ENCODE measurements around the gene RAPGEF4. TPM values are rescaled to one million over a fixed set of nuclear protein-coding genes. Genes with fewer than 3 reads are reported as not detected.

Gene RAPGEF4
- total RNA-seq, 6 experiments from 2014 or later = 9.5 to 18.4 (median 14.7) TPM

DNA sequence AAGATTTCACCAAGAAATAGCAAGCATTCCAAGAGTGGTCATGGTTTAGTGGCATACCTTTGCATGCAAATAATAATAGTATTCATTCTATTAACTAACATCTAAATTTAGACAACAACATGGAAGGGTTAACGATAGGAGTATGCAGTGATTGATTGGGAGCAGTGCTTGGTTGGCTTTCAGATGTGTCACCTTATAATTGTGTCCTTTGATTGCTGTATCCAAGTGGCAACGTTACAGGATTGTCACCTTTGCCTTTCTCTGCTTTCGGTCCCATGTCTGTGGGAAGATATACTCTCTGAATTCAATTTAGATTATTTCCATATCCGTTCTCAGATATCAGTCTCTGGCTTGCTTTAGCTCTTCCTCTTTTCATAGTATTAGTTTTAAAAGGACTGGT, 187.2 kb downstream of the RAPGEF4 start:
- ATAC-seq (no peak), DNase-seq (no peak)
- H3K36me3 ChIP-seq = no peaks in the 10 kb centered on the region
- intact Hi-C loops (cut with DNase I) = no loop called here
- TF ChIP-seq POLR2A (IDR thresholded peaks at IDR 0.05) = no peak
- TF ChIP-seq CTCF (IDR thresholded peaks at IDR 0.05) = no peak
- H3K27me3 ChIP-seq = no peaks in the 10 kb centered on the region
- 71% methylated on average over 4 of the region's 4 CpGs for WGBS (ENCODE audit: insufficient coverage, low coverage, low lambda C conversion rate, missing lambda C conversion rate)
- H3K27ac ChIP-seq = no peak overlapping the region
- no peak overlapping the region for H3K4me3 ChIP-seq
- H3K4me1 ChIP-seq = no peaks in the 10 kb centered on the region
- H3K9me3 ChIP-seq = no peaks in the 10 kb centered on the region

DNA sequence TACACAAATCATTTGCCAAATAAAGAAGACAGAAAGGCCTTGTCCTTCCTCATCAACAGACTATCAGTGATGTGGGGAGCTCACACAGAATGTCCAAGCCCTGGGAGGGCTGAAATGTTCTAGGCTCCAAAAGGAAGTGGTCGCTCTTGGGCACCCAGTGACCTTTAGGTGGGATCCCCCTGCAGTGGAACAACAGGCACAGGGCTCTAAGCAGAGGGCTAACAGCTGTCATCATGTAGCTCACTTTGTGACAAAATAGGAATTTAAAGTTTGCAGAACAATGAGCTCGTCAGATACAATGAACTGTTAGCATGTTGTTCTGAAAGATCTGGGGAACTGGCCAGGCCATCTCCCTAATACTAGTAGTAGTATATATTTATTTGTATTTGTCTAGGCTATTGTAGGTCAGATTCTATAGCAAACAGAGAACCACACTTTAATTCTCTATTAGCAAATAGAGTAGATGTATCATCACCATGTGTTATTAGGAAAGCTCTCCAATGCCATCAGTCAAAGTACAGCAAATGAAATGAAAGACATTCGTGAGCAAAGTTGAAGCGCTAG, 188.5 kb downstream of the RAPGEF4 start:
- TF ChIP-seq CTCF (IDR thresholded peaks at IDR 0.05) = no peak
- no peak for TF ChIP-seq POLR2A (IDR thresholded peaks at IDR 0.05)
- Histone ChIP-seq H3K4me3 (no peak overlapping the region), H3K27me3 (no peaks in the 10 kb centered on the region), H3K27ac (no peak overlapping the region), H3K9me3 (no peaks in the 10 kb centered on the region), H3K4me1 (peaks cover 0 to 5% (median 0%) of the 10 kb centered on the region in 4 donors), H3K36me3 (no peaks in the 10 kb centered on the region)
- intact Hi-C loops (cut with DNase I) = no loop called here
- DNase-seq (no peak), ATAC-seq (no peak)
- 79% methylated on average over 4 of the region's 4 CpGs for WGBS (ENCODE audit: insufficient coverage, low coverage, low lambda C conversion rate, missing lambda C conversion rate)

DNA sequence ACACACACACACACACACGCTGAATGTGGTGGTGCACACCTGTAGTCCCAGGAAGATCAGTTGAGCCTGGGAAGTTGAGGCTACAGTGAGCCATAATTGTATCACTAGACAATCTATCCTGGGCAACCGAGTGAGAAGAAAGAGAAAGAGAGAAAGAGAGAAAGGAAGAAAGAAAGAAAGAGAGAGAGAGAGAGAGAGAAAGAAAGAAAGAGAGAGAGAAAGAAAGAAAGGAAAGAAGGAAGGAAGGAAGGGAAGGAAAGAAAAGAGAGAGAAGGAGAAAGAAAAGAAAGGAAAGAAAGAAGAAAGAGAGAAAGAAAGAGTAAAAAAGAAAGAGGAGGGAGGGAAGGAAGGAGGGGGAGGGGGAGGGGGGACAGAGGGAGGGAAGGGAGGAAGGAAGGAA, 190.0 kb downstream of the RAPGEF4 start:
- TF ChIP-seq CTCF (IDR thresholded peaks at IDR 0.05) = no peak
- TF ChIP-seq POLR2A (IDR thresholded peaks at IDR 0.05) = no peak
- WGBS (ENCODE audit: insufficient coverage, low coverage, low lambda C conversion rate, missing lambda C conversion rate) = 100% methylated on average over 2 of the region's 2 CpGs
- H3K27ac ChIP-seq = no peak overlapping the region
- no peaks in the 10 kb centered on the region for H3K27me3 ChIP-seq
- intact Hi-C loops (cut with DNase I) = no loop called here
- peaks cover 0 to 8% (median 0%) of the 10 kb centered on the region in 4 donors for H3K4me1 ChIP-seq
- DNase-seq (no peak), ATAC-seq (no peak)
- H3K36me3 ChIP-seq = no peaks in the 10 kb centered on the region
- H3K4me3 ChIP-seq = no peak overlapping the region
- no peaks in the 10 kb centered on the region for H3K9me3 ChIP-seq

DNA sequence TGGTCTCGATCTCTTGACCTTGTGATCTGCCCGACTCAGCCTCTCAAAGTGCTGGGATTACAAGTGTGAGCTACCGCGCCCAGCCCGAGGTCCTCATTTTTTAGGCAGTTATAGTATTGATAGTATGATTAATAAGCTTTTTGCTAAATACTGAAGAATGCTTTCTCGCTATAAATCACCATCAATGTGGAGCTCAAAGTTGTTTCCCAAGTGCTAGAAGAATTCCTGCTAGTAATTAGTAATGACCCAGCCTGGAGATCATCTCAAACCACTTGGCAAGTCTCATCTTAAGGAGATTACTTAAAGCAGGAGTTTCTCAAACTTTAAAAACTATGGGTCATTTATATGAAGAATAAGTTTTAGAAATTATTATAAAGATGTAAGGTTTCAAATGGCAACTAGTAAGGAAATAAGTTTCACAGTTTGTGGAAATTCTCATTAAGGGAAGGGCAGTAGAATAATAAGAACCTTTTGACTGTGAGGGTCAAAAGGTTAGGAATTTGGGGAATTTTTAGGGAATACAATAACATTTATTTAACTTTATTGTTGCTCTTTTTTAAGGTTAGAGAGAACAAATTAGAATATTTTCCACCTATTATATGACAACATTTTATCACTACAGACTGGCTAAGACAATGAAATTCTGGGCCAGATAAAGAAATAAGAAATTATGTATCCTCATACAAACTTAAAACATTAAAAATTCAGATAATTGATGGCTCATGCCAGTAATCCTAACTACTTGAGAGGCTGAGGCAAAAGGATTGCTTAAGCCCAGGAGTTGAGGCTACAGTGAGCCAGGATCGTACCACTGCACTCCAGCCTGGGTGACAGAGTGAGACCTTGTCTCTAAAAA, 191.4 kb downstream of the RAPGEF4 start:
- no peaks in the 10 kb centered on the region for H3K27me3 ChIP-seq
- peak overlapping the region; percentile 34 to 73 (median 61) for H3K27ac ChIP-seq
- 90% methylated on average over 7 of the region's 7 CpGs for WGBS (ENCODE audit: insufficient coverage, low coverage, low lambda C conversion rate, missing lambda C conversion rate)
- TF ChIP-seq CTCF (IDR thresholded peaks at IDR 0.05) (no peak), POLR2A (IDR thresholded peaks at IDR 0.05) (no peak)
- peak; percentile 7 to 58 (median 39) for ATAC-seq
- DNase-seq = no peak
- no peak overlapping the region for H3K4me3 ChIP-seq
- intact Hi-C loops (cut with DNase I) = no loop called here
- no peaks in the 10 kb centered on the region for H3K36me3 ChIP-seq
- no peaks in the 10 kb centered on the region for H3K9me3 ChIP-seq
- peaks cover 0 to 8% (median 0%) of the 10 kb centered on the region in 4 donors for H3K4me1 ChIP-seq
